Measurements from ENCODE around the gene PPP2R2B. TPM values are rescaled to one million over a fixed set of nuclear protein-coding genes. Genes with fewer than 3 reads are reported as not detected.

PPP2R2B gene
- total RNA-seq, 1 experiment from 2014 or later: 20.3 TPM

GRCh38 chr5:146549615-146550014 lies 328.9 kb downstream of the PPP2R2B start (continued):
- no peak for TF ChIP-seq ATF6 (CRISPR knock-in tag; IDR thresholded peaks at IDR 0.05)

DNA sequence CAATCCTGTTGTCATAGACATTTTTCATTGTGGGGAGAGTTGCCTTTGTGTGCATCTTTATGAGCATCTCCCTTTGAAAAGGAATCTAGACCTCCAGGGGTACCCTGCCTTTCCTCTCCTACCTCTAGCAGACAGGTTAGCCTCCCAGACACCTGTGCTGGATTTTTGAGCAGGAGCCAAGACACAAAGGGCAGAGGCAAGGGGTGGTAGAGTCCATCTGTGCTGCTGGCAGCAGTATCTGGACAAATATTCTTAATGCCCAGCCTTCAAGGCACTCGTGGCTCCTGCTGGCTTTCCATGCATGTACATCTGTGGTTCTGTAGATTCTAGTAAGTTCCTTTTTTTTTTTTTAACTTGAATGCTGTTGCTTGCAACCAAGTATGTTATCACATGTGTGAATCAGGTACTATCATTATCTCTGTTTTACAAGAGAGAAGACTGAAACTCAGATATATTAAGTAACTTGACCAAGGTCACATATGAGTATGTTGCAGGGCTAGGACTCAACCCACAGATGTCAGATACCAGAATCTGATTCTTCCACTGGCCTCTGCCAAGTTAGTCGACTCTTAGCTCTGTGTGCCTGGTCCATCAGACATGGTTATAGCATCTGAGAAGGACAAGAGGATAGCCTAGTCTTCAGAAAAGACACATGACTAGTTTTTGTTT lies 329.6 kb downstream of the PPP2R2B start:
- no peaks in the 10 kb centered on the region for H3K9me3 Mint-ChIP-seq
- DNase-seq (ENCODE audit: low spot score) (no peak), ATAC-seq (no peak)
- no peaks in the 10 kb centered on the region for H3K27me3 Mint-ChIP-seq (ENCODE audit: low read depth)
- no peak overlapping the region for H3K4me3 Mint-ChIP-seq
- H3K36me3 Mint-ChIP-seq: no peaks in the 10 kb centered on the region
- ChIA-PET POLR2A (no interaction called here), CTCF (interaction anchor here (1.0 to 1.6 kb wide), 2 partner anchors 417 to 640 kb away, joined by 5 to 7 read pairs; no protein-coding TSS in a partner anchor)
- H3K27ac Mint-ChIP-seq: no peak overlapping the region
- TF ChIP-seq ETV6 (CRISPR knock-in tag; IDR thresholded peaks at IDR 0.05): no peak
- no peak for TF ChIP-seq MLX (CRISPR knock-in tag; IDR thresholded peaks at IDR 0.05)
- TF ChIP-seq GABPB1 (CRISPR knock-in tag; IDR thresholded peaks at IDR 0.05): no peak
- TF ChIP-seq JUN (CRISPR knock-in tag; IDR thresholded peaks at IDR 0.05): no peak
- no peak for TF ChIP-seq CREM (CRISPR knock-in tag; IDR thresholded peaks at IDR 0.05)
- TF ChIP-seq KAT7 (CRISPR knock-in tag; IDR thresholded peaks at IDR 0.05; ENCODE audit: borderline replicate concordance): no peak
- TF ChIP-seq IRF2 (CRISPR knock-in tag; IDR thresholded peaks at IDR 0.05; ENCODE audit: borderline replicate concordance, low read depth): no peak
- no peak for TF ChIP-seq TEAD4 (CRISPR knock-in tag; IDR thresholded peaks at IDR 0.05)
- TF ChIP-seq, protein P1, sequence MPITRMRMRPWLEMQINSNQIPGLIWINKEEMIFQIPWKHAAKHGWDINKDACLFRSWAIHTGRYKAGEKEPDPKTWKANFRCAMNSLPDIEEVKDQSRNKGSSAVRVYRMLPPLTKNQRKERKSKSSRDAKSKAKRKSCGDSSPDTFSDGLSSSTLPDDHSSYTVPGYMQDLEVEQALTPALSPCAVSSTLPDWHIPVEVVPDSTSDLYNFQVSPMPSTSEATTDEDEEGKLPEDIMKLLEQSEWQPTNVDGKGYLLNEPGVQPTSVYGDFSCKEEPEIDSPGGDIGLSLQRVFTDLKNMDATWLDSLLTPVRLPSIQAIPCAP (CRISPR knock-in tag; IDR thresholded peaks at IDR 0.05): no peak
- TF ChIP-seq ZNF671 (CRISPR knock-in tag; IDR thresholded peaks at IDR 0.05): no peak
- TF ChIP-seq ZNF232 (CRISPR knock-in tag; IDR thresholded peaks at IDR 0.05): no peak
- TF ChIP-seq, protein P2, sequence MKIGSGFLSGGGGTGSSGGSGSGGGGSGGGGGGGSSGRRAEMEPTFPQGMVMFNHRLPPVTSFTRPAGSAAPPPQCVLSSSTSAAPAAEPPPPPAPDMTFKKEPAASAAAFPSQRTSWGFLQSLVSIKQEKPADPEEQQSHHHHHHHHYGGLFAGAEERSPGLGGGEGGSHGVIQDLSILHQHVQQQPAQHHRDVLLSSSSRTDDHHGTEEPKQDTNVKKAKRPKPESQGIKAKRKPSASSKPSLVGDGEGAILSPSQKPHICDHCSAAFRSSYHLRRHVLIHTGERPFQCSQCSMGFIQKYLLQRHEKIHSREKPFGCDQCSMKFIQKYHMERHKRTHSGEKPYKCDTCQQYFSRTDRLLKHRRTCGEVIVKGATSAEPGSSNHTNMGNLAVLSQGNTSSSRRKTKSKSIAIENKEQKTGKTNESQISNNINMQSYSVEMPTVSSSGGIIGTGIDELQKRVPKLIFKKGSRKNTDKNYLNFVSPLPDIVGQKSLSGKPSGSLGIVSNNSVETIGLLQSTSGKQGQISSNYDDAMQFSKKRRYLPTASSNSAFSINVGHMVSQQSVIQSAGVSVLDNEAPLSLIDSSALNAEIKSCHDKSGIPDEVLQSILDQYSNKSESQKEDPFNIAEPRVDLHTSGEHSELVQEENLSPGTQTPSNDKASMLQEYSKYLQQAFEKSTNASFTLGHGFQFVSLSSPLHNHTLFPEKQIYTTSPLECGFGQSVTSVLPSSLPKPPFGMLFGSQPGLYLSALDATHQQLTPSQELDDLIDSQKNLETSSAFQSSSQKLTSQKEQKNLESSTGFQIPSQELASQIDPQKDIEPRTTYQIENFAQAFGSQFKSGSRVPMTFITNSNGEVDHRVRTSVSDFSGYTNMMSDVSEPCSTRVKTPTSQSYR (CRISPR knock-in tag; IDR thresholded peaks at IDR 0.05): no peak
- TF ChIP-seq, protein P3, sequence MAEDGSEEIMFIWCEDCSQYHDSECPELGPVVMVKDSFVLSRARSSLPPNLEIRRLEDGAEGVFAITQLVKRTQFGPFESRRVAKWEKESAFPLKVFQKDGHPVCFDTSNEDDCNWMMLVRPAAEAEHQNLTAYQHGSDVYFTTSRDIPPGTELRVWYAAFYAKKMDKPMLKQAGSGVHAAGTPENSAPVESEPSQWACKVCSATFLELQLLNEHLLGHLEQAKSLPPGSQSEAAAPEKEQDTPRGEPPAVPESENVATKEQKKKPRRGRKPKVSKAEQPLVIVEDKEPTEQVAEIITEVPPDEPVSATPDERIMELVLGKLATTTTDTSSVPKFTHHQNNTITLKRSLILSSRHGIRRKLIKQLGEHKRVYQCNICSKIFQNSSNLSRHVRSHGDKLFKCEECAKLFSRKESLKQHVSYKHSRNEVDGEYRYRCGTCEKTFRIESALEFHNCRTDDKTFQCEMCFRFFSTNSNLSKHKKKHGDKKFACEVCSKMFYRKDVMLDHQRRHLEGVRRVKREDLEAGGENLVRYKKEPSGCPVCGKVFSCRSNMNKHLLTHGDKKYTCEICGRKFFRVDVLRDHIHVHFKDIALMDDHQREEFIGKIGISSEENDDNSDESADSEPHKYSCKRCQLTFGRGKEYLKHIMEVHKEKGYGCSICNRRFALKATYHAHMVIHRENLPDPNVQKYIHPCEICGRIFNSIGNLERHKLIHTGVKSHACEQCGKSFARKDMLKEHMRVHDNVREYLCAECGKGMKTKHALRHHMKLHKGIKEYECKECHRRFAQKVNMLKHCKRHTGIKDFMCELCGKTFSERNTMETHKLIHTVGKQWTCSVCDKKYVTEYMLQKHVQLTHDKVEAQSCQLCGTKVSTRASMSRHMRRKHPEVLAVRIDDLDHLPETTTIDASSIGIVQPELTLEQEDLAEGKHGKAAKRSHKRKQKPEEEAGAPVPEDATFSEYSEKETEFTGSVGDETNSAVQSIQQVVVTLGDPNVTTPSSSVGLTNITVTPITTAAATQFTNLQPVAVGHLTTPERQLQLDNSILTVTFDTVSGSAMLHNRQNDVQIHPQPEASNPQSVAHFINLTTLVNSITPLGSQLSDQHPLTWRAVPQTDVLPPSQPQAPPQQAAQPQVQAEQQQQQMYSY (CRISPR knock-in tag; IDR thresholded peaks at IDR 0.05): no peak
- no peak for TF ChIP-seq SP1 (CRISPR knock-in tag; conservative IDR thresholded peaks at IDR 0.05)
- TF ChIP-seq, protein P4, sequence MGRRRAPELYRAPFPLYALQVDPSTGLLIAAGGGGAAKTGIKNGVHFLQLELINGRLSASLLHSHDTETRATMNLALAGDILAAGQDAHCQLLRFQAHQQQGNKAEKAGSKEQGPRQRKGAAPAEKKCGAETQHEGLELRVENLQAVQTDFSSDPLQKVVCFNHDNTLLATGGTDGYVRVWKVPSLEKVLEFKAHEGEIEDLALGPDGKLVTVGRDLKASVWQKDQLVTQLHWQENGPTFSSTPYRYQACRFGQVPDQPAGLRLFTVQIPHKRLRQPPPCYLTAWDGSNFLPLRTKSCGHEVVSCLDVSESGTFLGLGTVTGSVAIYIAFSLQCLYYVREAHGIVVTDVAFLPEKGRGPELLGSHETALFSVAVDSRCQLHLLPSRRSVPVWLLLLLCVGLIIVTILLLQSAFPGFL (CRISPR knock-in tag; IDR thresholded peaks at IDR 0.05; ENCODE audit: borderline replicate concordance): no peak
- no peak for TF ChIP-seq ZNF317 (CRISPR knock-in tag; IDR thresholded peaks at IDR 0.05; ENCODE audit: borderline replicate concordance, low read depth)
- no peak for TF ChIP-seq TCF7 (CRISPR knock-in tag; IDR thresholded peaks at IDR 0.05; ENCODE audit: low read depth)
- TF ChIP-seq MXD4 (CRISPR knock-in tag; IDR thresholded peaks at IDR 0.05; ENCODE audit: borderline replicate concordance): no peak
- no peak for TF ChIP-seq ZNF512 (CRISPR knock-in tag; IDR thresholded peaks at IDR 0.05; ENCODE audit: borderline replicate concordance)
- TF ChIP-seq CBFB (CRISPR knock-in tag; IDR thresholded peaks at IDR 0.05; ENCODE audit: low read depth): no peak
- no peaks in the 10 kb centered on the region for H3K4me1 Mint-ChIP-seq
